MM.1S (cell line): ENCODE data around the gene UTS2R.

Experiments
- DNase-seq: peaks from one replicate; pipeline ENCODE4 v3.0.0-alpha.2; 2015
- H2AFZ ChIP-seq: fragments of 300-600 bp; sonication (generic); 2 replicates; pipeline ENCODE4 v1.6.0; 2016; ENCODE audit warnings: antibody characterized with exemption, low read length
- H3F3A ChIP-seq: fragments of 300-600 bp; sonication (generic); 2 replicates; pipeline ENCODE4 v1.6.1; 2016; ENCODE audit warnings: mild to moderate bottlenecking, antibody characterized with exemption, low read length, moderate library complexity, mixed read lengths; ENCODE audit not compliant: insufficient read depth
- H3K27ac ChIP-seq: fragments of 300-600 bp; sonication (generic); 2 replicates; pipeline ENCODE4 v1.5.1; 2016; ENCODE audit warnings: mild to moderate bottlenecking, low read length
- H3K27me3 ChIP-seq: fragments of 300-600 bp; sonication (generic); replicated peaks from 2 replicates; pipeline ENCODE4 v1.6.0; 2016; ENCODE audit warnings: low read length; ENCODE audit not compliant: insufficient read depth
- H3K36me3 ChIP-seq: fragments of 300-600 bp; sonication (generic); replicated peaks from 2 replicates; pipeline ENCODE4 v1.6.1; 2016; ENCODE audit warnings: mild to moderate bottlenecking, low read length, mixed read lengths; ENCODE audit not compliant: insufficient read depth
- H3K4me1 ChIP-seq: fragments of 300-600 bp; sonication (generic); 2 replicates; pipeline ENCODE4 v1.6.1; 2016; ENCODE audit warnings: low read length, mixed read lengths
- H3K4me2 ChIP-seq: fragments of 300-600 bp; sonication (generic); 2 replicates; pipeline ENCODE4 v1.6.0; 2016; ENCODE audit warnings: low read depth, low read length
- H3K4me3 ChIP-seq: fragments of 300-600 bp; sonication (generic); 2 replicates; pipeline ENCODE4 v1.5.1; 2016; ENCODE audit warnings: low read length, mixed read lengths
- H3K79me2 ChIP-seq: fragments of 300-600 bp; sonication (generic); 2 replicates; pipeline ENCODE4 v1.6.1; 2016; ENCODE audit warnings: mixed run types, low read length, mixed read lengths
- H3K9ac ChIP-seq: fragments of 300-600 bp; sonication (generic); 2 replicates; pipeline ENCODE4 v1.6.1; 2016; ENCODE audit warnings: low read length, mixed read lengths
- H3K9me2 ChIP-seq: fragments of 300-600 bp; sonication (generic); replicated peaks from 2 replicates; pipeline ENCODE4 v1.6.1; 2016; ENCODE audit warnings: mild to moderate bottlenecking, low read length, mixed read lengths; ENCODE audit not compliant: insufficient read depth
- H3K9me3 ChIP-seq: fragments of 300-600 bp; sonication (generic); replicated peaks from 2 replicates; pipeline ENCODE4 v1.6.1; 2016; ENCODE audit warnings: mild to moderate bottlenecking, low read length, mixed read lengths; ENCODE audit not compliant: insufficient read depth
- H4K20me1 ChIP-seq: fragments of 300-600 bp; sonication (generic); 2 replicates; pipeline ENCODE4 v1.6.1; 2016; ENCODE audit warnings: mild to moderate bottlenecking, low read length, moderate library complexity, mixed read lengths; ENCODE audit not compliant: insufficient read depth
- CTCF ChIP-seq: fragments of 300-600 bp; sonication (generic); IDR thresholded peaks from 2 replicates; pipeline ENCODE4 v1.5.1; 2016; ENCODE audit warnings: antibody characterized with exemption, low read length, mixed read lengths
- EZH2 ChIP-seq: fragments of 300-600 bp; sonication (generic); optimal IDR thresholded peaks from 2 replicates; pipeline ENCODE3; 2017; ENCODE audit warnings: low read depth, mild to moderate bottlenecking, antibody characterized with exemption, low read length, mixed read lengths
- EZH2phosphoT487 ChIP-seq: fragments of 300-600 bp; sonication (generic); IDR thresholded peaks from 2 replicates; pipeline ENCODE4 v1.6.1; 2018; ENCODE audit warnings: antibody characterized with exemption, low read length

The UTS2R gene

GRCh38 chr17:82350182-82351030 lies 21.2 kb upstream of the UTS2R start:
- no peaks in the 10 kb centered on the region for H3K27me3 ChIP-seq
- peak overlapping the region; percentile 30; the same call in 1 of the 2 replicates for H2AFZ ChIP-seq
- H3F3A ChIP-seq, result peaks cover 24% of the 10 kb centered on the region
- H3K9ac ChIP-seq, result peak overlapping the region; percentile 93
- no peaks in the 10 kb centered on the region for H3K79me2 ChIP-seq
- H3K4me1 ChIP-seq, result peaks cover 26% of the 10 kb centered on the region
- peak overlapping the region; percentile 80 for H3K4me2 ChIP-seq
- DNase-seq, result peak; percentile 96
- H3K4me3 ChIP-seq, result peak overlapping the region; percentile 28
- H4K20me1 ChIP-seq, result no peaks in the 10 kb centered on the region
- TF ChIP-seq EZH2phosphoT487 (no peak), CTCF (peak; percentile 62)
- no peaks in the 10 kb centered on the region for H3K36me3 ChIP-seq
- peak overlapping the region; percentile 99 for H3K27ac ChIP-seq
- H3K9me2 ChIP-seq, result no peaks in the 10 kb centered on the region
- no peaks in the 10 kb centered on the region for H3K9me3 ChIP-seq

- H2AFZ ChIP-seq, result peak overlapping the region; percentile 60; the same call in 1 of the 2 replicates
Observed at GRCh38 chr17:82351254-82351712, 20.3 kb upstream of the UTS2R start.

GRCh38 chr17:82351713-82352488 lies 19.7 kb upstream of the UTS2R start:
- peak overlapping the region; percentile 24 for H3K4me3 ChIP-seq

More at GRCh38 chr17:82351254-82351712, 20.3 kb upstream of the UTS2R start:
- Histone ChIP-seq H3K27me3 (no peaks in the 10 kb centered on the region), H4K20me1 (no peaks in the 10 kb centered on the region), H3K79me2 (no peaks in the 10 kb centered on the region), H3K4me2 (peak overlapping the region; percentile 80), H3K4me3 (peak overlapping the region; percentile 28; the same call in 1 of the 2 replicates), H3K27ac (peak overlapping the region; percentile 99), H3K9me2 (no peaks in the 10 kb centered on the region), H3K36me3 (no peaks in the 10 kb centered on the region), H3K9ac (peak overlapping the region; percentile 93), H3K4me1 (peaks cover 35% of the 10 kb centered on the region), H3F3A (peaks cover 24% of the 10 kb centered on the region), H3K9me3 (no peaks in the 10 kb centered on the region)
- peak; percentile 98 for DNase-seq
- TF ChIP-seq EZH2phosphoT487 (no peak), EZH2 (no peak), CTCF (no peak)

More at GRCh38 chr17:82351713-82352488, 19.7 kb upstream of the UTS2R start:
- Histone ChIP-seq H3K36me3 (no peaks in the 10 kb centered on the region), H3K27ac (peak overlapping the region; percentile 99), H3K9me3 (no peaks in the 10 kb centered on the region), H4K20me1 (no peaks in the 10 kb centered on the region), H3F3A (peaks cover 24% of the 10 kb centered on the region), H2AFZ (peak overlapping the region; percentile 60), H3K4me2 (peak overlapping the region; percentile 80), H3K79me2 (no peaks in the 10 kb centered on the region), H3K9me2 (no peaks in the 10 kb centered on the region), H3K27me3 (no peaks in the 10 kb centered on the region), H3K9ac (peak overlapping the region; percentile 78), H3K4me1 (peaks cover 41% of the 10 kb centered on the region)
- TF ChIP-seq EZH2phosphoT487 (no peak), CTCF (peak; percentile 93), EZH2 (no peak)
- peak; percentile 93 for DNase-seq
